Limb (tissue), 2 donors: Measurements from ENCODE around the gene OR4D11.
"Not testable (repeated sequence)": the region's sequence is repeated elsewhere in the genome, so short reads cannot be mapped to it uniquely, and the experiment has no call there.

ENCODE experiments used
- DNase-seq, 2 donors: peaks; one replicate each; pipeline ENCODE4 v3.0.0-alpha.2; 2016; ENCODE audit errors: extremely low spot score in 2 of 2

The OR4D11 gene

DNA sequence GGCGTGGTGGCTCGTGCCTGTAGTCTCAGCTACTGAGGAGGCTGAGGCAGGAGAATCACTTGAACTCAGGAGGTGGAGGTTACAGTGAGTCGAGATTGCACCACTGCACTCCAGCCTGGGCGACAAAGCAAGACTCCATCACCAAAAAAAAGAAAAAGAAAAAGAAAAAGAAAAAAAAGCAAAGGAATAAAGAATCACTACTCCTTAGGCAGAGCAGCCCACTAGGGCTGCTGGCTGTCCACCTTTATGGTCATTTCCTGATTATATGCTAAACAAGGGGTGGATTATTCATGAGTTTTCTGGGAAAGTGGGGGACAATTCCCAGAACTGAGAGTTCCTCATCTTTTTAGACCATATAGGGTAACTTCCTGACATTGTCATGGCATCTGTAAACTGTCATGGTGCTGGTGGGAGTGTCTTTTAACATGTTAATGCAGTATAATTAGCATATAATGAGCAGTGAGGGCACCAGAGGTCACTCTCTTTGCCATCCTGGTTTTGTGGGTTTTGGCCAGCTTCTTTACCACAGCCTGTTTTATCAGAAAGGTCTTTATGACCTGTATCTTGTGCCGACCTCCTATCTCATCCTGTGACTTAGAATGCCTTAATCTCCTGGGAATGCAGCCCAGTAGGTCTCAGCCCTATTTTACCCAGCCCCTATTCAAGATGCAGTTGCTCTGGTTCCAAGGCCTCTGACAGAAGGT lies 44.4 kb downstream of the OR4D11 start:
- DNase-seq, result not testable (repeated sequence)

DNA sequence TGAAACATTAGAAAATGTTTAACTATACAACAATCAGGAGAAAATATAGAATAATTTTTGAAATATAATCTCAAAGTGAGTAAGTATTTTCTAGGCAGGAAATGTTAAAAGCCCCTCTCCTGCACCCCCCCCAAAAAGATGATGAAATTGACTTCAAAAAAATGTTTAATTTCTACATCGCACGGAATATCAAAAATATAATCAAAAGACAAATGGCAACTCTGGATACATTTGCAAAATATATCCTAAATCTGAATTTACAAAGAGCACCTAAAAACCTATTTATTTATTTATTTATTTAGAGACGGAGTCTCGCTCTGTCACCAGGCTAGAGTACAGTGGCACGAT lies 44.9 kb downstream of the OR4D11 start:
- DNase-seq, result no peak

- peak; percentile 80 to 90 for DNase-seq
These were observed 47.0 kb downstream of the OR4D11 start for GRCh38 chr11:59550368-59550841.

GRCh38 chr11:59550842-59551658 lies 47.7 kb downstream of the OR4D11 start:
- peak; percentile 85 to 89 for DNase-seq

GRCh38 chr11:59551659-59552521 lies 48.5 kb downstream of the OR4D11 start:
- peak; percentile 58 to 69 for DNase-seq

DNA sequence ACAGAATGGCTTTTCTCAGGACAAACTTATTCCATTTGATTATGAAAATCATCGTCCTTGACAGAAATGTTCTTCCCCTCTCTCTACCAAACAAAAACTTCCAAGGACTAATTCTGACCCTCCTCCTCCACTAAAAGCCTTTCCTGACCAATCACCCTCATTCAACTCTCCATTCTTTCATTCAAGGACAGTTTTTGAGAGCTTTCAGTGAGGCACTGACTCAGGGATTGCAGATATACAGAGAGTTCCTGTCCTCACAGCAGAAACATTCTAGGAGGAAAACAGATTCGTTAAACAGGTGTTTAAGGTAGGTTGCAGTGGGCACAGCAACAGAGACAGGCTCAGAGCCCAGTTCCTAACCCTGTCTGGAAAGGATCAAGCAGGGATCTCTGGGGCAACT lies 49.5 kb downstream of the OR4D11 start:
- DNase-seq, result no peak

- DNase-seq, result no peak
These were observed 49.9 kb downstream of the OR4D11 start for GRCh38 chr11:59553323-59553722.
